HG02642 (cell line): ENCODE results near the gene ABCC10.
"Not testable (repeated sequence)": the region's sequence is repeated elsewhere in the genome, so short reads cannot be mapped to it uniquely, and the experiment has no call there.

Experiments
- ATAC-seq: cut with Tn5 transposase; IDR thresholded peaks from one replicate; pipeline ENCODE4 v1.9.1; 2021; ENCODE audit warnings: mild to moderate bottlenecking; ENCODE audit not compliant: unreplicated experiment, poor library complexity

The ABCC10 gene

GRCh38 chr6:43405354-43405753 lies 22.0 kb upstream of the ABCC10 start:
- ATAC-seq, result no peak

- ATAC-seq, result no peak
These were observed 20.0 kb upstream of the ABCC10 start for GRCh38 chr6:43407296-43407695.

- ATAC-seq, result no peak
These were observed 19.1 kb upstream of the ABCC10 start for GRCh38 chr6:43408259-43408658.

GRCh38 chr6:43410776-43411175 lies 16.6 kb upstream of the ABCC10 start:
- ATAC-seq, result not testable (repeated sequence)

- no peak for ATAC-seq
These were observed 14.8 kb upstream of the ABCC10 start for GRCh38 chr6:43412541-43412940.

GRCh38 chr6:43413002-43413401 lies 14.3 kb upstream of the ABCC10 start:
- no peak for ATAC-seq

GRCh38 chr6:43415275-43415674 lies 12.1 kb upstream of the ABCC10 start:
- ATAC-seq, result not testable (repeated sequence)

- ATAC-seq, result no peak
These were observed 10.4 kb upstream of the ABCC10 start for GRCh38 chr6:43416935-43417334.

- ATAC-seq, result no peak
These were observed 7.2 kb upstream of the ABCC10 start for GRCh38 chr6:43420012-43420709.

GRCh38 chr6:43421831-43422230 lies 5.5 kb upstream of the ABCC10 start:
- ATAC-seq, result no peak

GRCh38 chr6:43425083-43425482 lies 2.3 kb upstream of the ABCC10 start:
- ATAC-seq, result not testable (repeated sequence)

- ATAC-seq, result no peak
These were observed 374 bp upstream of the ABCC10 start for GRCh38 chr6:43426928-43427405.

GRCh38 chr6:43428112-43428570 lies 800 bp downstream of the ABCC10 start:
- no peak for ATAC-seq

GRCh38 chr6:43428874-43429273 lies 1.5 kb downstream of the ABCC10 start:
- ATAC-seq, result no peak

GRCh38 chr6:43432009-43432945 lies 4.9 kb downstream of the ABCC10 start:
- no peak for ATAC-seq

GRCh38 chr6:43433148-43433547 lies 5.8 kb downstream of the ABCC10 start:
- ATAC-seq, result no peak

- ATAC-seq, result no peak
These were observed 6.9 kb downstream of the ABCC10 start for GRCh38 chr6:43434001-43434840.

GRCh38 chr6:43434943-43435342 lies 7.6 kb downstream of the ABCC10 start:
- no peak for ATAC-seq

- no peak for ATAC-seq
These were observed 8.5 kb downstream of the ABCC10 start for GRCh38 chr6:43435682-43436437.
